Chondrocyte (in vitro differentiated cells): ENCODE data around the gene KCNQ1. TPM values are rescaled to one million over a fixed set of nuclear protein-coding genes. Genes with fewer than 3 reads are reported as not detected.

Source experiments
- DNase-seq: peaks from one replicate; pipeline ENCODE4 v3.0.0; 2021; ENCODE audit warnings: mixed read lengths, low spot score
- H3K27ac Mint-ChIP-seq: one replicate; pipeline ENCODE4 v1.8.0; 2021; ENCODE audit warnings: mild to moderate bottlenecking, moderate library complexity, mixed read lengths; ENCODE audit not compliant: unreplicated experiment
- H3K27me3 Mint-ChIP-seq: 2 replicates; pipeline ENCODE4 v1.8.0; 2021; ENCODE audit warnings: low read depth, mixed read lengths
- H3K36me3 Mint-ChIP-seq: 2 replicates; pipeline ENCODE4 v1.8.0; 2021; ENCODE audit warnings: low read depth, mixed read lengths
- H3K4me1 Mint-ChIP-seq: 2 replicates; pipeline ENCODE4 v1.8.0; 2021; ENCODE audit warnings: low read depth, mild to moderate bottlenecking, mixed read lengths
- H3K4me3 Mint-ChIP-seq: one replicate; pipeline ENCODE4 v1.8.0; 2021; ENCODE audit warnings: mild to moderate bottlenecking, moderate library complexity, mixed read lengths; ENCODE audit not compliant: unreplicated experiment
- H3K9me3 Mint-ChIP-seq: 2 replicates; pipeline ENCODE4 v1.8.0; 2021; ENCODE audit warnings: low read depth, mixed read lengths
- total RNA-seq: library from RNA; stranded (reverse); gene quantifications from 3 replicates; pipeline ENCODE4 v1.2.1, GENCODE V29; 2021
- TF ChIP-seq, protein P1 (sequence below): fragments of 200-600 bp; sonication (generic); IDR thresholded peaks from 2 replicates; pipeline ENCODE4 v1.5.0; 2021; ENCODE audit warnings: antibody characterized with exemption, mild to moderate bottlenecking, moderate library complexity

The KCNQ1 gene
- total RNA-seq, 1 donor from 2014 or later = not detected

DNA sequence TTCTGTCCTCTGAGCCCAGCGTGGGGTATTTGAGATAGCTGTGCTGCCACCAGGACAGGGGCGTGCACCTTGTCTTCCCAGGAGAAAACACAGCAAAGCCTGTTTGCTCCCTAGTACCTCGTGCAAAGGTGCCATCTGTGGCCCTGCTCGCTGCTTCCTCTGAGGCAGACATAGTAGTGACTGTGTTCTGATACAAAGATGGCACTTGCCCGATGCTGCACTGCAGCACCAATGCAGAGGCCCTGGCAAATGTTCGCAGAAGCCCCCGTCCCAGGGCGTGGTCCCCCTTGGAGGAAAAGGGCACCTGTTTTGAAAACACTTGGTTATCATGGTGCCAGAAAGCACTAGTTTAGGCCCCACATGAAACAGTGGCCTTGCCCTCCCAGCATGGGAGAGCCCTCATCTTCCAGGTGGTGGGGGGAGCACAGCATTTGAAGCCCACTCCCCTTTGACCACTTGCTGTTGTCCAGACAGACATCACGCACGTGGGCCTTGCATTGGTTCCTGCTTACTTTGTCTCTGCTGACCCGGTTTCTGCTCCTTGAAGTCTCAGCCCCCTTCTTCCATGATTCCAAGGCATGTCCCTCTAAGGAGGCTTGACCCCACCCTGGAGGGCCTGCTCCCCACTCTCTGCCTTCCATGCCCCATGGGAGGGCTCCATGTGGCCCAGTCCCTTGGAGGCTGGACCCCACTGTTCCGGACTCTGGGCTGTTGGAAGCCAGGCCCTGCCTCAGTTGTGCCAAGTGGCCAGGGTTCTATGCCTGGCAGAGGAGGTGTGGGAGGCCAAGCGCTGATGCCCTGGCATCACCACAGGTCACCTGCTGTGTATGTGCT is 145.5 kb downstream of the KCNQ1 start:
- H3K36me3 Mint-ChIP-seq = no peaks in the 10 kb centered on the region
- TF ChIP-seq, protein P1, sequence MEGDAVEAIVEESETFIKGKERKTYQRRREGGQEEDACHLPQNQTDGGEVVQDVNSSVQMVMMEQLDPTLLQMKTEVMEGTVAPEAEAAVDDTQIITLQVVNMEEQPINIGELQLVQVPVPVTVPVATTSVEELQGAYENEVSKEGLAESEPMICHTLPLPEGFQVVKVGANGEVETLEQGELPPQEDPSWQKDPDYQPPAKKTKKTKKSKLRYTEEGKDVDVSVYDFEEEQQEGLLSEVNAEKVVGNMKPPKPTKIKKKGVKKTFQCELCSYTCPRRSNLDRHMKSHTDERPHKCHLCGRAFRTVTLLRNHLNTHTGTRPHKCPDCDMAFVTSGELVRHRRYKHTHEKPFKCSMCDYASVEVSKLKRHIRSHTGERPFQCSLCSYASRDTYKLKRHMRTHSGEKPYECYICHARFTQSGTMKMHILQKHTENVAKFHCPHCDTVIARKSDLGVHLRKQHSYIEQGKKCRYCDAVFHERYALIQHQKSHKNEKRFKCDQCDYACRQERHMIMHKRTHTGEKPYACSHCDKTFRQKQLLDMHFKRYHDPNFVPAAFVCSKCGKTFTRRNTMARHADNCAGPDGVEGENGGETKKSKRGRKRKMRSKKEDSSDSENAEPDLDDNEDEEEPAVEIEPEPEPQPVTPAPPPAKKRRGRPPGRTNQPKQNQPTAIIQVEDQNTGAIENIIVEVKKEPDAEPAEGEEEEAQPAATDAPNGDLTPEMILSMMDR = no peak
- no peak overlapping the region for H3K4me3 Mint-ChIP-seq
- H3K27me3 Mint-ChIP-seq = peaks cover 21% of the 10 kb centered on the region
- no peak overlapping the region for H3K27ac Mint-ChIP-seq
- peak; percentile 50 for DNase-seq
- H3K9me3 Mint-ChIP-seq = peaks cover 11% of the 10 kb centered on the region
- no peaks in the 10 kb centered on the region for H3K4me1 Mint-ChIP-seq

DNA sequence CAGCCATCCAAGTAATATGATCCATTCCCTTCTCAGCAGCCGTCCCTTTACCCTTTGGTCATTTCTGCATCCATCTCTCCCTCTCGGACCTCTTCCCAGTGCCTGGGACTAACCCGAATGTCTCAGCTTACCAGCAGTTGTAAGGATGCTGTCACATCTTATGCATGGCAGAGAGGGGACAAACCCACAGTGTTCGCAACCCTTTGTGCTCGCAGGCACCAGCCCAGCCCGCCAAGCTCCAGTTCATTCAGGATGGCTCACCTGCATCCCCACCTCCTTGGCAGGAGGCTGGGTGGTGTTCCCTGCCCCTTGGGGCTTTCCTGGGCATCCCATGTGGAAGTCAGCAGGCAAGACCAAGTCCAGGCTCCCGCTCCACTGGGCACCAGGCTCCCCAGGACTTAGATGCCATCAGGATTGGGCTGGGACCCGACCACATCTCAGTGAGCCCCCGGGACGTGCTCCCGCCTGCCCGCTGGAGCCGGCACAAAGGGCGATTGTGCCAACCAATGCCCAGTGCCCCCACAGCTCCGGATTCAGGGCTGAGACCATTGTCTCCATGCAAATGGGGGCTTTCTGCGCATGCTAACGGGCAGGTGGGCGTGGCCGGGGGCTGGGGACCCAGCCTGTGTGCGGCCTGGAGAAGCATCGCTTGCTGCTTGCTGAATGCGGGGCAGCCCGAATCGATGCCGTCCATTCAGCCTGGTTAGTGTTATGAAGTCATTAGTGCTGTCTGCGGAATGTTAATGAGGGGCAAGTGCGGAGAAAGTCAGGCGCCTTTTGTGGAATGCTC is 146.4 kb downstream of the KCNQ1 start:
- H3K4me3 Mint-ChIP-seq = no peak overlapping the region
- H3K27ac Mint-ChIP-seq = no peak overlapping the region
- peaks cover 2% of the 10 kb centered on the region for H3K36me3 Mint-ChIP-seq
- TF ChIP-seq, protein P1 = no peak
- H3K27me3 Mint-ChIP-seq = peaks cover 23% of the 10 kb centered on the region
- no peaks in the 10 kb centered on the region for H3K4me1 Mint-ChIP-seq
- DNase-seq = peak; percentile 83
- H3K9me3 Mint-ChIP-seq = peaks cover 11% of the 10 kb centered on the region

DNA sequence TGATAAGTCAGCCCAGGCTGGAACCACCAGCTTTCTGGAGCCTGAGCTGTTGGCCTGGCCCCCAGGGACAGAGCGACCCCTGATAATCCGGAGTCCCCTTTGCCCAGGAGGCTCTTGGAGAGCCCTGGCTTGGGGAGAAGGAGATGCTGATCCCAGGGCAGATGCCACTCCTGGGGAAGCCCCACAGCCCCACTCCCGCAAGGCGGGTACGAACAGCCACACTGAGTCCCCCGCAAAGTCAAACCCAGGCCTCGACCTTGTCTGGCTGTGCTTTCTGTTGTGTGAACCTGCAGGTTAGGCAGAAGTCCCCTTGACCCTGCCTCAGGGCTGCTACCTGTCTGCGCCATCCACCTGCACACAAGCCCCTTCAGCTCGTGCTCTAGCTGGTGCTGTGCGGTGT is 147.0 kb downstream of the KCNQ1 start:
- TF ChIP-seq, protein P1 = no peak
- DNase-seq = peak; percentile 61
- Mint-ChIP-seq H3K4me1 (no peaks in the 10 kb centered on the region), H3K4me3 (no peak overlapping the region), H3K9me3 (peaks cover 13% of the 10 kb centered on the region), H3K36me3 (peaks cover 2% of the 10 kb centered on the region), H3K27ac (no peak overlapping the region), H3K27me3 (peaks cover 23% of the 10 kb centered on the region)

DNA sequence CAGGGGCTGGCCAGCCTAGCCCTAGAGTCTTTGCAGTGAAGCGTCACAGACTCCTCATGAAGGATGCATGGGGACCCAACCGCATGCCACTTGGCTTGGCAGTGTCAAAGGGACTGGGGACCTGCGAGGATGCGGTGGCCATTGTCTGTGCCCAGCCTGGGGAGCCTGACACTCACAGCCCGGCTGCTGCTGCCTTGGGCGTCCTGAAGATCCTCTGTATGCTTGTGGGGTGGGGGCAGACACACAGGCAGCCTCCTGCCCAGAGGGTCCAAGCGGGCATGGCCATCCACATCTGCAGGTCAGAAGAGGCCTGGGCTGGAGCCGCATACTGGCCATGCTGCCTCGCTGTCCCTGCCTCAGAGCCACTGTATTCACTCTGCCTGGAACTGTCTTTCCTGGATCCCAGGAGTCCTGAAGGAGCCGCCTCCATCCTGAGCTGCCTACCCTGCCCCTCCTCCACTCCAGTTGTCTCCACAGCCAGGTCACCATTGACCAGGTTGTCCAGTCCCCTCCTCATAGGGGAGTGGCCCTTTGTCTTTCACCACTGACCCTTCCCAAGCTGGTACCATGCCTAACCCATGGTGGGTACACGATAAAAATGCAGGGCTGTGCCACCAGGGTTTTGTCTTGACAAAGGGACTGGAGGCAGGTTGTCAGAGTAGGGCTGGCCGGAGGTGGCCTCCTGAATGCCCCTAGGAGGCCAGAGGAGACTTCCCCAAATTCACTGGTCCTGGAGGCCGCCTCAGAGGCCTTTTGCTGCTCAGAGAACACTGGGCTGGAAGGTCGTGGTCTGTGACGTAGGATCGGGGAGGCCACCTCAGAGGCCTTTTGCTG is 148.0 kb downstream of the KCNQ1 start:
- TF ChIP-seq, protein P1 = no peak
- DNase-seq = peak; percentile 60
- H3K9me3 Mint-ChIP-seq = peaks cover 22% of the 10 kb centered on the region
- peaks cover 23% of the 10 kb centered on the region for H3K27me3 Mint-ChIP-seq
- no peak overlapping the region for H3K27ac Mint-ChIP-seq
- H3K36me3 Mint-ChIP-seq = peaks cover 3% of the 10 kb centered on the region
- H3K4me3 Mint-ChIP-seq = no peak overlapping the region
- H3K4me1 Mint-ChIP-seq = no peaks in the 10 kb centered on the region
